IPS DF 4.7 (cell line): Measurements from ENCODE around the gene ANKRD63.

Experiments
- DNase-seq: peaks from one replicate; pipeline ENCODE4 v3.0.0-alpha.2; 2013; ENCODE audit warnings: low spot score; ENCODE audit errors: extremely low read depth

ANKRD63 gene, protein sequence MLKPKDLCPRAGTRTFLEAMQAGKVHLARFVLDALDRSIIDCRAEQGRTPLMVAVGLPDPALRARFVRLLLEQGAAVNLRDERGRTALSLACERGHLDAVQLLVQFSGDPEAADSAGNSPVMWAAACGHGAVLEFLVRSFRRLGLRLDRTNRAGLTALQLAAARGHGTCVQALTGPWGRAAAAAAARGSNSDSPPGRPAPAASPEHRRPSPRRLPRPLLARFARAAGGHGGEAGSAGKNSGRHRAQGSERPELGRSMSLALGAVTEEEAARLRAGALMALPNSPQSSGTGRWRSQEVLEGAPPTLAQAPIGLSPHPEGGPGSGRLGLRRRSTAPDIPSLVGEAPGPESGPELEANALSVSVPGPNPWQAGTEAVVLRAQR

DNA sequence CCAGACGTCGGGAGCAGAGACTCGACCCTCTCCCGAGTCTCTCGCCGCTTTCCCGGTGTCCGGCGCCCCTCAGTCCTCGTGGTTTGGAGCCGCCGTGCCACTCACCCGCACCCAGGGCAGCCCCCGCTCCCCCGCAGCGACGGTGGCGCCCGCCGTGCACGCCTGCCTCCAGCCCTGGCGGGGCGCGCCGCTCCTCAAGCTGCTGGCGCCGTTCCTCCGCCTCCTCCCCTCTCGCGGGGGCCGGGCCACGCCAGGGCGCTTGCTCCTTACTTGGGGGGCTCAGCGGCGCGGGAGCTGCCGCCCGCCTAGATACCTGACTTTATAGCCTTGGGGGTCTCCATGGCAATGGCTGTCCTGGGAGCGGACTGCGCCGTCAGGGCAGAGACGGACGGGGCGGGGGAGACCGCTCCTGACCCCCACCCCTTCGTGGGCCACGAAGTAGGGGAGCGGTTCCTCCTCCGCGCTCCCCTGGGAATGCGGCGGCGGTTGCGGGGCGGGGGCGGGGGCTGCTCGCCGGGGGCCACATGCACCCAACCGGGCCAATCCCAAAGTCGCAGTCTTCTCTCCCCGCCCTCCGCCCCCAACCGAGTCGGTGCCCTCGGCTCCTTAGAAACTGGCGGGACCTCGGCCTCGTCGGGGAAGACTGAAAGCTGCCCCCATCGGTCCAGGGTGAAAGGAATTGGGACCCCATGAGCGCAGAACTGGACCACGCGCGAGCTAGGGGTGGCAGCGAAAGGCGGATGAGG lies at the start of gene ANKRD63:
ANKRD63 (minus strand) TSS at position 196 of the 746 bp plus-strand sequence. CDS start 478 bp downstream, outside the sequence.
- DNase-seq: no peak

DNA sequence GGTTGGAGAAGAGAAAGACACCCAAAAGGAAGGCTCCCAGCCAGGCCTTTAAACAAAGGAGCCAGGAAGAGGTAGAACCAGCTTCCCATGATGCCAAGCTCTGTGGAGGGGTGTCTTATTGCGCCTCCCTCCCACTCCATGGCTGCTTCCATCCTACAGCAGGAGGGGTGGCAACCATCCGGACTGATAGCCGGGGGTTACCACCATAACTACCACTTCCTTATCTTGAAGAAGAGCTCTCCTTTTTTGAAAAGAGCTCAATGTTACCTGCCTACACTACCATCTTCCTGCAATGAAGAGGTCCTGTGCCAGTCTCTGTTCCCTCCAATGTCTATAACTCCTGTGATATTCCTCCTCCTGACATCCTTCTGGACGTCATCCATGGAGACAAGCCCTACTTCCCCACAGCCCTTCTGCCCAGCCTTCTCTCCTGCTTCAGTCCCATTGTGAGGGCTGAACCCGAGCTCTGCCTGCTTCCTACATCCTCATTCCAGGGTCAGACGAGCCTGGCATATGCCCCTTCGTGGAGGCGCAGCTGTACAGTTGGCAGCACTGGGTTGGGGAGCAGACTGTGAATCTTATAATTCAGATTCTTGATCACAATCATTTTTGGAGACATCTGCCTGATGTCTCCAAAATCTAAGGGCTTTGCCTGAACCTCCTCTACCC lies 49.4 kb upstream of the ANKRD63 start:
- DNase-seq: no peak

DNA sequence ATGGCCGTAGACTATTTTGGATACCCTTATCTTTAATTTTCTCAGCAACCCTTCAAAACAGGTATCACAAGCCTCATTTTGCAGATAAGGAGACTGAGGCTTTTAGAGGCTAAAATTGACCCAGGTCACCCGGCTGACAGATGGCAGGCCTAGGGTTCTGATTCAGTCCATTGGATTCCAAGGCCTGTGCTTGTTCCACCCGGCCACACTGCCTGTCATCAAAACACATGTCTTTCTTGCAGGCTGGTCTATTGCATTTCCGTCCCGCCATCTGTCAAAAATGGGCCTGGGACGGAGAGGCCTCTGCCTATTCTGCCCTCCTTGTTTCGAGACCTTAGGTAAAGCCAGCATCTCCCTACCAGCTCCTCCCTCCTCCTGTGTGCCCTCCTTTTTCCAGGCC lies 48.8 kb upstream of the ANKRD63 start:
- DNase-seq: no peak

DNA sequence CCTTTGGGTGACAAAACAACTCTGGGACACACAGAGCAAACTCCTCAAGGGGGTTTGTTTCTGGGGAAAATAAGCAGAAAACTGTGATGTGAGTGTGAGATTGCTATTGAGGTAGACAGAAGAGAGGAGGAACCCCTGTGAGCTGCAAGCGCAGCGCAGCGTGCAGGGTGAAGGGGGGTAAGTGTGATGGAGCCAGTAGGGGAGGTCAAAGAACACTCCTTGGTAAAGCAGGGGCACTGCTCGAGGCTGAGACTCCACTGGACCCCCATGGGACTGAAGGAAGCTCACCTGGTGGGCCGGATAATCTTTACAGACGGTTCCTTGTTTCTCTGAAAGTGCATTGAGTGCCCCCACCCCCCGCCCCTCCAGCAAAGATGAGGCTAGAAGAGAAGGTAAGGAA lies 48.2 kb upstream of the ANKRD63 start:
- DNase-seq: no peak

DNA sequence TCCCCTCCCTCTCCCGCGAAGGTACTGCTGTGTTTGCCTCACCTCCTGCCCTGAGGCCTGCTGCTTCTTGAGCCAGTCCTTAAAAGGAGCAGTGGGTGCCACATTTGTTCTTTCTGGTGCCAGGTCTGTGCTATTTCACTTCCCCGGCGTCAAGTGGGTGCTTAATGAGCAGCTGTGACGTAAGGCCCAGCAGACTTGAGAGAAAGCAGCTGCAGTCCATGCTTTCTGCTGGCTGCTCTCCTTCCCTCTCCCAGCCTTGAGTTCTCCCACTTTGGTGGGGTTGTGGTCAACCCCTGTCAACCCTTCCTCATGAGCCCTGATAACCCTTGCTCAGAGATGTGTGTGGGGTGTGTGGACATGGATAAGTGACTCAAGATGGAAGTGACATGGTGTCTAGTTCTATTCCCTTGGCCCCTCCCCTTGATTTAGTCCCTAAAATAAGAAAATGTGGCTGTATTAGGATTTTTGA lies 47.5 kb upstream of the ANKRD63 start:
- no peak for DNase-seq

DNA sequence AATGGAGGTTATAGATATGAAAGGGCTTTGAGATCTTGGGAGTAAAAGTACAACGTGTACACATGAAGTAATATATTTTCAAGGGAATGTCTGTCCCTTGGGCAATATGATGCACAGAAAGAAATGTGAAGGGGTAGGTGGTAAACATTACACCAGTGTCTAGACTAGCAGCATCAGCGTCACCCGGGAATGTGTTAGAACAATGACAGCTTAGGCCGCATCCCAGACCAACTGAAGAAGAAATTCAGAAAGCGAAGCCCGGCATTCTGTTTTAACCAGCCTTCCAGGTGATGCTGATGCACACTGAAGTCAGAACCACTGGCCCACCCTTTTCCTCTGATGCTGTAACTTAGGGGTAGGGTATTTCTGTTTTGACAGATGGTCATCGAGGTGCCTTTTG lies 46.9 kb upstream of the ANKRD63 start:
- DNase-seq: no peak

DNA sequence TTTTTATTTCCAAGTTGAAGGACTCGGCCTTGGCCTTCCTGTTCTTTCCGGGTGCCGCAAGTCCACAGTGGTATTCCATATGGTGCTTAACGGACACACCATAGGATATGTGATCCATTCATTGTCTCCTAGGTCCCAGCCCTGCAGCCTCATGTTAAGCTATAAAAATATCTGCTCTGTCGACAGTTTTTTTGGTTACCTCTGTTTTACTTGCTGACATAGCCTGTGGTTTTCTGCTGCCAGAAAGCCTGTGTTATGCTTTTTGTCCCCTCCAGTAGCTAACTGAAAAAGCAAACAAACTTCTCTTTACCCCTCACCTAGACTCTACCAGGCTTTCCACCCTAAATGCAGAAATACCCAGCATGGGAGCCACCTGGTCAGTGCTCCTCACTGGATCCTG lies 45.9 kb upstream of the ANKRD63 start:
- DNase-seq: no peak

DNA sequence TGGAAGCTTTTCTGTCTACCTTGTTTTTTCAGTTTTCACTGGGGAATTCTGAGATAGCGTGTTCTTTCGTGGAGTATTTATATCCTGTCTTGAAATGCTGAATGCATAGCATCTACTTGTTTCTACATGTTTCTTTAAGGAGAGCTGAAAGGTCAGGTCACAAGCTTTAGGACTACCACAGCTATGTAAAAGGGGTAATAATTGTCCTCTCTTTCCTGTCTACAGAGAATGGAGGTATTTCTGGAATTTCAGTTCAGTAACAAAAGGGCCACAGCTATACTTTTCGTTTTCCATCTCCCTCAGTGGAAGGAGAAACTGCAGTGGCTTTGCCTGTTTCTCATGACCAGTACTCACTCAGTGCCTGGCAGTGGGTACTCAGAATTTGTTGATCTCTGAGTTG lies 45.3 kb upstream of the ANKRD63 start:
- DNase-seq: no peak

DNA sequence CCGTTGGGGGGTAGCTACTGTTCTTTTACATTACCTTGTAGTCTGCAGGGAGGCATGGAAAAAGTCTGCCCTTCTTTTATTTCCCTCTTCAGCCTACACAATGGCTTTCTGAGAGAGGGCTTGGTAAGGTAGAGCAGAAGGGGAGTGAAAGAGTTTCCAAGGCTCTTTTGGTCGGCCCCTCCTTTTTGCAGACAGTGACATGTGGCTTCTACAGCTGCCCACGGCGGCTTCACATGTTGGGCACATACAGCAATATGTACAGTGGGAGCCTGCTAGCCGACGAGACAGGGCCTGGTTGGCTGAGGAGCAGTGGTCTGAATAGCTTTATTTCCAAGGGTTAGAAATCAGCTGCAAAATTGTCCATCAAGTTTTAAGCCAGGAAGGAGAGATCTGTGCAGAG lies 44.6 kb upstream of the ANKRD63 start:
- DNase-seq: no peak

DNA sequence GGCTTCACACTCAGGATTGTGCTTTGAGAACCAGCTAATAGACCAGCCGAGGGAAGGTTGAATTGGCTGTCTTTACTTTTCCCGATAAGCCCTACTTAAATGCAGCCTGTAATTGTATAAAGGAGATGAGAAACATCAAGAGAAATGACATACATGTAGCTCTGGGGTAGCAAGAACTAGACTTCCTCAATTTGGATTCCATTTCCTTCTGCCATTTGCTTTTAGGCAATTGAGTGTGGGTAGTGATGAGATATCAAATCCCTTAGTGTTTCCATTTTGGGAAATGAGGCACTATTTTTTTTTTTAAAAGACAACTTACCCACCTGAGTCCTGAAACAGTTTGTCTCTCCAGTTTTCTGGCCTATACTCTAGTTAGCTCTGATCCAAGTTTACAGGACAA lies 42.8 kb upstream of the ANKRD63 start:
- DNase-seq: no peak

DNA sequence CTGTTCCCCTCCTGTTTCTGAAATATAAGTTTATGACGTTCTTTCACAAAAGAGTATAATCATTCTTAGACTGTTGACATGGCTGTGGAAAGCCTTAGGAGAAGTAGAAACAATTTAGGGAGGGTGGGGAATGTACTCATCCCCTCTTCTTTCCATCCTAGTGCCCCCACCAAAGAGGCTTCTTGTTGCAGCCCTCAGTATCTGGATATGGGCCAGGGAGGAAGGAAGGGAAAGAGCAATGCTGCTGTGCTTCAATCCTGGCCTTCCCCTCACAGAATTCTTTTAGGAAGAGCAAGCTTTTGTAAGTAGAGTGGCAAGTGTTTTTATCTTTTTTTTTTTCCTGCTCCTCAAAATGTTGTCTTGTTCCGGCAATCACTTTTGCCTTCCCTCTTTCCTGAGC lies 42.3 kb upstream of the ANKRD63 start:
- DNase-seq: no peak

DNA sequence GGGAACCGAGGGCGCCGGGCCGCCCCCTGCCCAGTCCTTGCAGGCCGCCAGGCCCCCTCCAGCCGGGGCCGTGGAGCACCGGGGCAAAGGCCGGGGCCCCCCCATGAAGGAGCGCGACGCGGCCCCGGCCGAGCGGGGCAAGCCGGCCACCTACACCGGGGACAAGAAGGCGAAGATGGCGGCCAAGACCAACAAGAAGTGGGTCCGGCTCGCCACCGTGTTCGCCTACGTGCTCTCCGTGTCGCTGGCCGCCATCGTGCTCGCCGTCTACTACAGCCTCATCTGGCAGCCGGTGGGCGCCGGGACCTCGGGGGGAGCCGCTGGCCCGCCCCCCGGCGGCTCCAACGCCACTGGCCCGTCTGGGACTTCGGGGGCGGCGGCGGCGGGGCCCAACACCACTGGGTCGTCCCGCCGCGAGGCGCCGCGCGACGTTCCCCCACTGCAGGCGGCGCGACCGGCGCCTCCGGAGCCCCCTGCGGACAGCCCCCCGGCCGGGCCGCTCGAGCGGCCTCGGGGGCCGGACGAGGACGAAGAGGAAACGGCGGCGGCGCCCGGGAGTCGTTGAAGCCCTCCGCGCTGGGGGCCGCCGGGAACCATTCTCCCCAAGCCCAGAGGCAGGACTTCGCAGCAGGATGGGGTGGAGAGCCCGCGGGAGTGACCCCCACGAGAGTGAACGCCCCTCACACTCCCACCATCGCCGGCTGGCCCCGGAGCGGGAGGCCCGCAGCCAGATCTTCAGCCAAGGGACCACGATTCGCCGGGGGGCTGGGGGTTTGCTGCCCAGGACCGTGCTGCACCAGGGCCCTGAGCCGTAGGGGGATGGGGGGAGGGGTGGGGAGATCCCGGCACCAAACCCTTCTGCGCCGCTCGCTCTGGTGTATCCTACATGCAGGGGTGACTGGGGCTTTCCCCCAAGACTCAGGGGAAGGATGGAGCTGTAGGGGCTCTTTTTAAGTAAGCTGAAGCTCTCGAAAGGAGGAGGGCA lies 41.4 kb upstream of the ANKRD63 start:
- no peak for DNase-seq

DNA sequence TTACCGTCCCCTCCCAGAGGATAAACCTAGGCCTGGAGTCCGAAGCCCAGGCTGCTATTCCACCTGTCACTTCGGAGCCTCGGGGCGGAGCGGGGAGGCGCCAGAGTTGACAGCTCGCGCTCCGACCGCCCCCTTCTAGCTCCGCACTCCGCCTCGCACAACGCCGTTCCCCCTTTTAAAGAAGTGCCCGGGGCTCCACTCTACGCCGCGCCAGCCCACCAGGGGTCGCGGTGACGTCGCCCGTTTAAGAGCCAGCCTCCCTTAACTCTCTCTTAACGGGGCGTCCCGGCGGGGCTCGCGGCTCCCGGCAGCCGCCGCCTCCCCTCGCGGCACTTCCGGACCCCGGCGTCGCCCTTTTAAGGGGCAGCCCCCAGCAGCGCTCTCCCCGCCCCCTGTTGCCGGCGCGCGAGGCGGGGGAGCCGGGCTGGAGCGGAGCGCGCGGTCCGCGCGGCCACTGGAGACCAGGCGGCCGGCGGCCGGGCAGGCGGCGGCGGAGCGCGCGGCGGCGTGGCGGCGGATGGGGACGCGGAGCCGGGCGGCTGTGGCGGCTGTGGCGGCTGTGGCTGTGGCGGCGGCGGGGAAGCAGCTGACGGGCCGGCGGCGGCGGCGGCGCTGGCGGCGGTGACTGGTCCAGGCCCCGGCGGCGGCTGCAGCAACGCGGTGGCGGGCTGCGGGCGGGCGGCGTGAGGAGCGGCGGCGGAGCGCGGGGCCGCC lies 40.5 kb upstream of the ANKRD63 start, which contains the start of gene INAFM2:
INAFM2 (plus strand) TSS at position 454 of the 714 bp plus-strand sequence. CDS start 364 bp downstream, outside the sequence.
- DNase-seq: peak; percentile 84

DNA sequence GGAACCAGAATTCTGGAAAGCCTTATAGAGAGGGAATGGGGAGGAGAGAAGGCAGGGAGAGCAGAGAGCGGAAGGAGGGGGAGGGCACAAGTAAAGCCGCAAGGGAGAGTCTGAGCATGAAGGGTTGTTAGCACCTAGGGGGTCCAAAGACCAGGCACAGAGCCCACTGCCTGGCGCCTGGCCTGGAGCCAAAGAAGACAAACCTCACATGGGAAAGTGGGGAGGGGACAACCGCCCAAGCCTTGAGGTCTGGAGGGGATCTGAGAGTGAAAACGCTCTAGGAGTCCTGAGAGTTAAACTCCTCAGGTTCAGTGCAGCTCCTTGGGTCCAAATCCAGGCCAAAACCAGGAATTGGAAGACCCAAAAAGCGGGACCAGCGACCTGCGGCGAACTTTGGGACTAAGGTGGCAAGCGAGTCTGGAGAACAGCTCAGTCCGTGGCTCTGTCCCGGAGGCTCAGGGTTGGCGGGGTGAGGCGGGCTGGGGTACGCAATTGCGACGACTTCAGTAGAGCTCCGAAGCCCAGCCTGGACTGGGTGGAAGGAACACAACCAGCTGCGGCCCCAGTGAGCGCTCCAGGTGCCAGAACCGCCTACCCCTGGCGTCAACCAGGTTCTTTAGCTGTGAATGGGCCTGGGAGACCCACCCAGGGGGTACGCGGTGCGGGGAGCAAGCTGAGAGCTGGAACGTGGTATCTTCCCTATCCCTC lies 39.8 kb upstream of the ANKRD63 start:
- DNase-seq: no peak

DNA sequence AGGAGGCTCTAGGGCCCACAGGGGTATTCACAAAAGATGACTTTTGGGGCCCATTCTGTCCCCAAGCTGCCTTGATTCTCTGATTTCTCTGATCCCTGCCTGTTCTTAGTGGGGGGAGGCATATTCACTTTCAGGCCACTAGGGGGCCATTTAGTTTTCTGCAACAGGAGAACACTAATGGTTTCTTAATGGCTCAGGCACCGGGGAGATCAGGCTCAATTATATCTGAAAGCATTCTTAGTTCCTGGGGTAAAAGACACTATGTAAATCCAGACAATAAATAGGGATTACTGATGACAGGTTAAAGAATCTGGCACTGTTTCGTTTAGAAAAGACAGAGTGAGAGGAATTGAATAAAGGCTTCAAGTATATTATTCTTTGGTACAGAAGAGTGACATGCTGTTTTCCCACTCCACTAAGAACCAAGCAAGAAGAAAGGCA lies 38.1 kb upstream of the ANKRD63 start:
- DNase-seq: no peak

DNA sequence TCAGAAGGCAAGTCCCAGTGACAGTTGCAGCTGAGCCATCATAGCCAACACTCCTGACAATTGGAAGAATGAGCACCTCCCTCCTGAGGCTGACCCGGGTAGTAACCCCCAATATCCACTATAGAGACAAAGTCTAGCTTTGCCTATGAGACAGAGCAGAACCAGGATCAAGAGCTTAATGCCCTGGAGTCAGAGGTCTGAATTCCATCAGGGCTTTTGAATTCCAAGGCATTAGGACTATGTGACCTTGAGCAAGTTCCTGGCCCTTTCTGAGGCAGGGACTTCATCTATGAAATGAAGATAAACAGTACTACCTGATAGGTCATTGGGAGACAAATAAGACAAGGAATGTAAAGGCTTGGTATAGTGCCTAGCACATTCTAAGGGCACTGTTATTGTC lies 37.5 kb upstream of the ANKRD63 start:
- no peak for DNase-seq

DNA sequence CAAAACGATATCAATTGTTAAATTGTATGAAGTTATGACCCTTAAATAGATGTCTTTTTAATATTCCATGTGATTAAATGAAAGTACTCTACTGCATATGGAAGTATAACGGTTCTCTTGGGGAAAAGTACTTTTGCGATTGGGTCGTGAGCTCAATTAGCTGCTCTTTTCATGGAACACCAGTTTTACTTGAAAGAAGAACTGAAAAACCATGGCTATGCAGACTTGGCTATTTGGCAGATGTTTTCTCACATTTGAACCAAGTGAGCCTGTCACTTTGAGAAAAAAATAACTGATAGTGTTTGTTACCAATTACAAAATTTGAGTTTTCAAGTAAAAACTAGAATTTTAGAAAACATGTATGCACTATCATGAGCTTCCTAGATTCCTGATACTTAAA lies 34.7 kb upstream of the ANKRD63 start:
- no peak for DNase-seq

DNA sequence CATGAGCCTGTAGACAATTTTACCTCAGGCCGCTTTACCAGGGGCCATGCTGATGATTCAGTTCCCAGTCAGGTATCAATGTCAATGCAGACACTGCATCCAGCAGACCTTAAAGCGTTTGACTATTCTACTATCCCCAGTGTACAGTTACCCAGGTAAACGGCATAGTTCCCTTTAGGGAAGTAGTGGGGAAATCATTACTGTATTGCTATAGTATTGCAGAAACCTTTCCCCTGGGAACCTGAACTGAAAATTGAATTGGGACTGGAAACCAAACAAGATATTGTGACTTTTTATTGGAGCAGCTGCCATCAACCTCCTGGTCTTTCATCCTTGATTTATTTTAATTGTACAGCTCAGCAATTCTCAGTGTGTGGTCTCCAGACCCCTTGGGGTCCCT lies 34.1 kb upstream of the ANKRD63 start:
- DNase-seq: no peak

DNA sequence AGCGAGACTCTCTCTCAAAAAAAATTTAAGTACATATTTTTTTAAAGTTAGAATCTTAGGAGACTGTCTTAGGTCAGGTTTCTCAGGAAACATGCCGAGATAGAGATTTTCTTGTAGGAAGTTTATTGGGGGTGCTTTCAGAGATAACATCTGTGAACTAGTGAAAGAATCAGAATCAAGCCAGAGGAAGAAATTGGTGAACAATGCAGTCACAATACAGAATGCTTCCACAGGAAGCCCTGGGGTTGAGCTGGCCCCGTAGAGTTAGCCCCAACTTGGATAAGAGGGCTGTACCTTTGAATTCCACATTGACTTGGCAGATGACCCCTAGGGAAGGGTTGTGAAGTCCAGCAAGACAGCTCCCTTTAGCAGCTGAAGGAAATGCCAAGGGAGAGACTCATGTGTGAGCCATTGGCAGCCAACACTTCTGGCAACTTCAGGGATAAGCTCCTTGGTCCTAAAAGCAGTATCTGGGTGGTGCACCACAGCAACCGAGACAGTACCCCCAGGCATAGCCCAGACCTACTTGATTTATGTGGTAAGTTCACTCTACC lies 31.9 kb upstream of the ANKRD63 start:
- DNase-seq: no peak
